HepG2 (cell line): ENCODE results near the gene TCF19. TPM values are rescaled to one million over a fixed set of nuclear protein-coding genes. Genes with fewer than 3 reads are reported as not detected.
A peak's percentile ranks its signal among the peaks of the same experiment; 100 is the strongest.

Experiments
- KDM1A ChIP-seq: IDR thresholded peaks from 2 replicates; pipeline ENCODE4 v1.6.1; 2016; ENCODE audit warnings: missing compliant biosample characterization
- KLF6 ChIP-seq: IDR thresholded peaks from 2 replicates; pipeline ENCODE4 v1.8.0; 2016; ENCODE audit warnings: missing biosample characterization, missing genetic modification reagents
- NFIB ChIP-seq: sonication (generic); formaldehyde crosslinking; IDR thresholded peaks from 2 replicates; pipeline ENCODE4 v1.9.0; 2021; ENCODE audit warnings: missing genetic modification reagents, mild to moderate bottlenecking, borderline replicate concordance
- TP53 ChIP-seq: sonication (generic); formaldehyde crosslinking; conservative IDR thresholded peaks from 2 replicates; pipeline ENCODE4 v1.4.0; 2020; ENCODE audit warnings: missing genetic modification reagents
- ZNF10 ChIP-seq: sonication (generic); formaldehyde crosslinking; IDR thresholded peaks from 2 replicates; pipeline ENCODE4 v1.4.0; 2020; ENCODE audit warnings: mild to moderate bottlenecking, low read depth, missing genetic modification reagents, borderline replicate concordance
- ZNF232 ChIP-seq: sonication (generic); formaldehyde crosslinking; IDR thresholded peaks from 2 replicates; pipeline ENCODE4 v1.4.0; 2020; ENCODE audit warnings: missing genetic modification reagents, borderline replicate concordance
- ZNF263 ChIP-seq: sonication (generic); formaldehyde crosslinking; IDR thresholded peaks from 2 replicates; pipeline ENCODE4 v1.4.0; 2020; ENCODE audit warnings: missing genetic modification reagents
- ZNF335 ChIP-seq: sonication (generic); formaldehyde crosslinking; IDR thresholded peaks from 2 replicates; pipeline ENCODE4 v1.4.0; 2020; ENCODE audit warnings: missing genetic modification reagents
- ZNF431 ChIP-seq: sonication (generic); formaldehyde crosslinking; IDR thresholded peaks from 2 replicates; pipeline ENCODE4 v1.9.0; 2022; ENCODE audit warnings: missing genetic modification reagents, low read depth, mild to moderate bottlenecking, borderline replicate concordance
- polyA plus RNA-seq, 8 experiments: library from polyadenylated mRNA; depleted of rRNA in 3 of 8; stranded (reverse) in 7 of 8; unstranded in 1 of 8; fragments of >200 nt; fragmentation: Illumina TruSeq in 4 of 8; extraction: Trizol in 4 of 8; gene quantifications; 2 replicates each; pipeline versions ENCODE4 v1.2.1 to v1.2.3, GENCODE V29; 2011 to 2016; ENCODE audit warnings: low read depth in 4 of 8, missing spikeins in 1 of 8, mixed read lengths in 1 of 8; ENCODE audit not compliant: insufficient read depth in 1 of 8
- total RNA-seq, 5 experiments: library from RNA; depleted of rRNA; stranded (reverse); fragments of >200 nt; fragmentation: Illumina TruSeq; extraction: Trizol; gene quantifications; 2 replicates each; pipeline ENCODE4 v1.2.3, GENCODE V29; 2016; ENCODE audit warnings: low read depth in 1 of 5
- TF ChIP-seq, protein P1 (sequence below): sonication (generic); formaldehyde crosslinking; IDR thresholded peaks from 2 replicates; pipeline ENCODE4 v1.4.0; 2020; ENCODE audit warnings: missing genetic modification reagents, borderline replicate concordance
- TF ChIP-seq, protein P2 (sequence below): sonication (generic); formaldehyde crosslinking; IDR thresholded peaks from 2 replicates; pipeline ENCODE4 v1.9.0; 2022; ENCODE audit warnings: missing genetic modification reagents, mild to moderate bottlenecking, borderline replicate concordance
- TF ChIP-seq, protein P3 (sequence below): sonication (generic); formaldehyde crosslinking; IDR thresholded peaks from 2 replicates; pipeline ENCODE4 v1.5.1; 2020; ENCODE audit warnings: mild to moderate bottlenecking, moderate library complexity, missing genetic modification reagents
- TF ChIP-seq, protein P4 (sequence below): sonication (generic); formaldehyde crosslinking; IDR thresholded peaks from 2 replicates; pipeline ENCODE4 v1.5.0; 2020; ENCODE audit warnings: mild to moderate bottlenecking, low read depth, missing genetic modification reagents, borderline replicate concordance
- TF ChIP-seq, protein P5 (sequence below): sonication (generic); formaldehyde crosslinking; IDR thresholded peaks from 2 replicates; pipeline ENCODE4 v1.4.0; 2020; ENCODE audit warnings: missing genetic modification reagents
- TF ChIP-seq, protein P6 (sequence below): sonication (generic); formaldehyde crosslinking; IDR thresholded peaks from 2 replicates; pipeline ENCODE4 v1.4.0; 2020; ENCODE audit warnings: missing genetic modification reagents, low read depth, mild to moderate bottlenecking, borderline replicate concordance
- TF ChIP-seq, protein P7 (sequence below): sonication (generic); formaldehyde crosslinking; IDR thresholded peaks from 2 replicates; pipeline ENCODE4 v1.5.1; 2020; ENCODE audit warnings: missing genetic modification reagents, mild to moderate bottlenecking, borderline replicate concordance

TCF19 gene
- total and polyA plus RNA-seq, 2 of the 13 experiments (the other 11 are each of a cell fraction or from before 2014, with no cell fraction given) = 4.9 to 22.2 TPM

DNA sequence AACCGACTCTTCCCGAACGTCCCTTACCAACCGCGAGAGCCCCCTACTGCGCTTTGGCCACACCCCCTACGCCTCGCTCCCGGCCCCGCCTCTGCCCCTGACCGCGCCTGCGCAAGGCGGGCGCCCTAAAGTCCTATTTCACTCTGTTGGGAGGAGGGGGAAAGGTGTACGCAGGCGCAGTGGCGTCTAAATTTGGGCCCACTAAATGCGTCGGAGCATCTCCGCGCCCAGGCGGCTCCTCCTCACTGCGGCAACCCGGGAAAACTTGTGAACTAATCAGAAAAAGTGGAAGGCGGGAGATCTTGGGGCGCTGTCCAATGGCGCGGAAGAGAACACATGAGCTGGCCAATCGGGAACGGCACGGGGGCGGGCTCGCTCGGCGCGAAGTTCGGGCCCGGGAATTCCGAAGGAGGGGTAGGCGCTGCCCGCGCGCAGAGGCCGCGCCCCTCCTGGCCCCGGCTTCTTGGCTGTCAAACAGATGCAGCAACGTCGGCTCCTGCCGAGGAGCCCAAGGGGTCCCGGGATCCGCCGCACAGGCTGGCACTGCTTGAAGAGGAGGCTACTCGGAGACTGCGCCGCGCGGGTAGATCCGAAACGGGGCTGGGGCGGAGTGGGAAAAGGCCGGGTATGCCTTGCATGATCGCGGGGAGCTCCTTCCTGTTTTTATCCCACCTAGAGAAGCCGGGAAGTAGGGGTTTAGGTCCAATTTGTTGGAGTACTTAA is at the start of gene TCF19 (continued):
- TF ChIP-seq, protein P1, sequence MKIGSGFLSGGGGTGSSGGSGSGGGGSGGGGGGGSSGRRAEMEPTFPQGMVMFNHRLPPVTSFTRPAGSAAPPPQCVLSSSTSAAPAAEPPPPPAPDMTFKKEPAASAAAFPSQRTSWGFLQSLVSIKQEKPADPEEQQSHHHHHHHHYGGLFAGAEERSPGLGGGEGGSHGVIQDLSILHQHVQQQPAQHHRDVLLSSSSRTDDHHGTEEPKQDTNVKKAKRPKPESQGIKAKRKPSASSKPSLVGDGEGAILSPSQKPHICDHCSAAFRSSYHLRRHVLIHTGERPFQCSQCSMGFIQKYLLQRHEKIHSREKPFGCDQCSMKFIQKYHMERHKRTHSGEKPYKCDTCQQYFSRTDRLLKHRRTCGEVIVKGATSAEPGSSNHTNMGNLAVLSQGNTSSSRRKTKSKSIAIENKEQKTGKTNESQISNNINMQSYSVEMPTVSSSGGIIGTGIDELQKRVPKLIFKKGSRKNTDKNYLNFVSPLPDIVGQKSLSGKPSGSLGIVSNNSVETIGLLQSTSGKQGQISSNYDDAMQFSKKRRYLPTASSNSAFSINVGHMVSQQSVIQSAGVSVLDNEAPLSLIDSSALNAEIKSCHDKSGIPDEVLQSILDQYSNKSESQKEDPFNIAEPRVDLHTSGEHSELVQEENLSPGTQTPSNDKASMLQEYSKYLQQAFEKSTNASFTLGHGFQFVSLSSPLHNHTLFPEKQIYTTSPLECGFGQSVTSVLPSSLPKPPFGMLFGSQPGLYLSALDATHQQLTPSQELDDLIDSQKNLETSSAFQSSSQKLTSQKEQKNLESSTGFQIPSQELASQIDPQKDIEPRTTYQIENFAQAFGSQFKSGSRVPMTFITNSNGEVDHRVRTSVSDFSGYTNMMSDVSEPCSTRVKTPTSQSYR (CRISPR knock-in tag) = 0 out of 2 replicates have a peak, but pooled peaks have one; percentile 3
- TF ChIP-seq ZNF232 (CRISPR knock-in tag) (no peak), TP53 (CRISPR knock-in tag) (no peak), KDM1A (no peak), ZNF335 (no peak), ZNF263 (CRISPR knock-in tag) (peak; percentile 46; the same call in 1 of the 2 replicates), ZNF10 (no peak), KLF6 (no peak), NFIB (CRISPR knock-in tag) (no peak), ZNF431 (CRISPR knock-in tag) (peak; percentile 19; the same call in 1 of the 2 replicates)
- TF ChIP-seq, protein P2, sequence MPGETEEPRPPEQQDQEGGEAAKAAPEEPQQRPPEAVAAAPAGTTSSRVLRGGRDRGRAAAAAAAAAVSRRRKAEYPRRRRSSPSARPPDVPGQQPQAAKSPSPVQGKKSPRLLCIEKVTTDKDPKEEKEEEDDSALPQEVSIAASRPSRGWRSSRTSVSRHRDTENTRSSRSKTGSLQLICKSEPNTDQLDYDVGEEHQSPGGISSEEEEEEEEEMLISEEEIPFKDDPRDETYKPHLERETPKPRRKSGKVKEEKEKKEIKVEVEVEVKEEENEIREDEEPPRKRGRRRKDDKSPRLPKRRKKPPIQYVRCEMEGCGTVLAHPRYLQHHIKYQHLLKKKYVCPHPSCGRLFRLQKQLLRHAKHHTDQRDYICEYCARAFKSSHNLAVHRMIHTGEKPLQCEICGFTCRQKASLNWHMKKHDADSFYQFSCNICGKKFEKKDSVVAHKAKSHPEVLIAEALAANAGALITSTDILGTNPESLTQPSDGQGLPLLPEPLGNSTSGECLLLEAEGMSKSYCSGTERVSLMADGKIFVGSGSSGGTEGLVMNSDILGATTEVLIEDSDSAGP (CRISPR knock-in tag) = peak; percentile 79
- TF ChIP-seq, protein P3, sequence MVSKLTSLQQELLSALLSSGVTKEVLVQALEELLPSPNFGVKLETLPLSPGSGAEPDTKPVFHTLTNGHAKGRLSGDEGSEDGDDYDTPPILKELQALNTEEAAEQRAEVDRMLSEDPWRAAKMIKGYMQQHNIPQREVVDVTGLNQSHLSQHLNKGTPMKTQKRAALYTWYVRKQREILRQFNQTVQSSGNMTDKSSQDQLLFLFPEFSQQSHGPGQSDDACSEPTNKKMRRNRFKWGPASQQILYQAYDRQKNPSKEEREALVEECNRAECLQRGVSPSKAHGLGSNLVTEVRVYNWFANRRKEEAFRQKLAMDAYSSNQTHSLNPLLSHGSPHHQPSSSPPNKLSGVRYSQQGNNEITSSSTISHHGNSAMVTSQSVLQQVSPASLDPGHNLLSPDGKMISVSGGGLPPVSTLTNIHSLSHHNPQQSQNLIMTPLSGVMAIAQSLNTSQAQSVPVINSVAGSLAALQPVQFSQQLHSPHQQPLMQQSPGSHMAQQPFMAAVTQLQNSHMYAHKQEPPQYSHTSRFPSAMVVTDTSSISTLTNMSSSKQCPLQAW (CRISPR knock-in tag) = peak; percentile 94
- TF ChIP-seq, protein P4, sequence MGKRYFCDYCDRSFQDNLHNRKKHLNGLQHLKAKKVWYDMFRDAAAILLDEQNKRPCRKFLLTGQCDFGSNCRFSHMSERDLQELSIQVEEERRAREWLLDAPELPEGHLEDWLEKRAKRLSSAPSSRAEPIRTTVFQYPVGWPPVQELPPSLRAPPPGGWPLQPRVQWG (CRISPR knock-in tag) = no peak
- TF ChIP-seq, protein P5, sequence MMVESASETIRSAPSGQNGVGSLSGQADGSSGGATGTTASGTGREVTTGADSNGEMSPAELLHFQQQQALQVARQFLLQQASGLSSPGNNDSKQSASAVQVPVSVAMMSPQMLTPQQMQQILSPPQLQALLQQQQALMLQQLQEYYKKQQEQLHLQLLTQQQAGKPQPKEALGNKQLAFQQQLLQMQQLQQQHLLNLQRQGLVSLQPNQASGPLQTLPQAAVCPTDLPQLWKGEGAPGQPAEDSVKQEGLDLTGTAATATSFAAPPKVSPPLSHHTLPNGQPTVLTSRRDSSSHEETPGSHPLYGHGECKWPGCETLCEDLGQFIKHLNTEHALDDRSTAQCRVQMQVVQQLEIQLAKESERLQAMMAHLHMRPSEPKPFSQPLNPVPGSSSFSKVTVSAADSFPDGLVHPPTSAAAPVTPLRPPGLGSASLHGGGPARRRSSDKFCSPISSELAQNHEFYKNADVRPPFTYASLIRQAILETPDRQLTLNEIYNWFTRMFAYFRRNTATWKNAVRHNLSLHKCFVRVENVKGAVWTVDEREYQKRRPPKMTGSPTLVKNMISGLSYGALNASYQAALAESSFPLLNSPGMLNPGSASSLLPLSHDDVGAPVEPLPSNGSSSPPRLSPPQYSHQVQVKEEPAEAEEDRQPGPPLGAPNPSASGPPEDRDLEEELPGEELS = no peak
- TF ChIP-seq, protein P6, sequence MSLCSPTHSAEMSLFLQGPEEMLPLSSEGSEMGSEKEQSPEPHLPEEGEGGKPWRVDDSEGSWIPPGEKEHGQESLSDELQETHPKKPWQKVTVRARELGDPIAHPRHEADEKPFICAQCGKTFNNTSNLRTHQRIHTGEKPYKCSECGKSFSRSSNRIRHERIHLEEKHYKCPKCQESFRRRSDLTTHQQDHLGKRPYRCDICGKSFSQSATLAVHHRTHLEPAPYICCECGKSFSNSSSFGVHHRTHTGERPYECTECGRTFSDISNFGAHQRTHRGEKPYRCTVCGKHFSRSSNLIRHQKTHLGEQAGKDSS (CRISPR knock-in tag) = 0 out of 2 replicates have a peak, but pooled peaks have one; percentile 77
- TF ChIP-seq, protein P7, sequence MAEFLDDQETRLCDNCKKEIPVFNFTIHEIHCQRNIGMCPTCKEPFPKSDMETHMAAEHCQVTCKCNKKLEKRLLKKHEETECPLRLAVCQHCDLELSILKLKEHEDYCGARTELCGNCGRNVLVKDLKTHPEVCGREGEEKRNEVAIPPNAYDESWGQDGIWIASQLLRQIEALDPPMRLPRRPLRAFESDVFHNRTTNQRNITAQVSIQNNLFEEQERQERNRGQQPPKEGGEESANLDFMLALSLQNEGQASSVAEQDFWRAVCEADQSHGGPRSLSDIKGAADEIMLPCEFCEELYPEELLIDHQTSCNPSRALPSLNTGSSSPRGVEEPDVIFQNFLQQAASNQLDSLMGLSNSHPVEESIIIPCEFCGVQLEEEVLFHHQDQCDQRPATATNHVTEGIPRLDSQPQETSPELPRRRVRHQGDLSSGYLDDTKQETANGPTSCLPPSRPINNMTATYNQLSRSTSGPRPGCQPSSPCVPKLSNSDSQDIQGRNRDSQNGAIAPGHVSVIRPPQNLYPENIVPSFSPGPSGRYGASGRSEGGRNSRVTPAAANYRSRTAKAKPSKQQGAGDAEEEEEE = 0 out of 2 replicates have a peak, but pooled peaks have one; percentile 85
